K562 (cell line): ENCODE measurements around the gene ZNF30. TPM values are rescaled to one million over a fixed set of nuclear protein-coding genes. Genes with fewer than 3 reads are reported as not detected.

Source experiments
- ATAC-seq: fragments of 200-7000 bp; cut with Tn5 transposase; 3 replicates; pipeline ENCODE4 v1.9.1; 2020; ENCODE audit warnings: moderate library complexity
- BruUV-seq: library from RNA; stranded (reverse); fragments of 400-500 nt; replicated peaks from 2 replicates; lab custom pipeline; 2021; lab: Mats Ljungman, UMichigan
- CTCF ChIA-PET: fragments of 300-600 bp; formaldehyde crosslinking; extraction: SDS; loops from one replicate; lab custom pipeline; 2021; ENCODE audit warnings: low intra/inter-chr PET ratio; lab: Yijun Ruan, JAX
- POLR2A ChIA-PET: fragments of 300-600, 350-650 bp; sonication (Branson Sonifier 250); formaldehyde crosslinking; extraction: SDS; loops from one replicate; lab custom pipeline; 2021; ENCODE audit warnings: antibody characterized with exemption, inconsistent platforms; lab: Yijun Ruan, JAX
- DNase-seq, 4 experiments: peaks; one replicate each; pipeline versions ENCODE4 v3.0.0 to v3.0.0-alpha.2; 2011 to 2018; ENCODE audit warnings: low spot score in 3 of 4, mixed read lengths in 3 of 4; ENCODE audit errors: extremely low read depth in 1 of 4
- FAIRE-seq: peaks from 2 replicates; lab custom pipeline; 2011; peaks lifted over from hg19 to GRCh38; lab: Jason Lieb, UNC
- H2AFZ ChIP-seq: 2 replicates; pipeline ENCODE4 v1.6.0; 2011; ENCODE audit warnings: low read depth, low read length, control low read depth, inconsistent platforms
- H3K27ac ChIP-seq: fragments of 200-600 bp; 3 replicates; pipeline ENCODE4 v1.8.0; 2011; ENCODE audit warnings: low read depth, mild to moderate bottlenecking, control low read depth, inconsistent platforms, low read length, moderate library complexity, mixed read lengths; ENCODE audit errors: extremely low read depth
- H3K27me3 ChIP-seq, 2 experiments: fragments of 300-600 bp in 1 of 2; 2 replicates in 1 of 2; 3 replicates in 1 of 2; pipeline versions ENCODE4 v1.6.0 to v1.8.0; 2011; ENCODE audit warnings: inconsistent platforms in 2 of 2, low read length in 2 of 2, mild to moderate bottlenecking in 1 of 2, mixed read lengths in 1 of 2, moderate library complexity in 1 of 2; ENCODE audit not compliant: control insufficient read depth in 2 of 2, insufficient read depth in 2 of 2
- H3K36me3 ChIP-seq: fragments of 300-600 bp; 3 replicates; pipeline ENCODE4 v1.8.0; 2011; ENCODE audit warnings: mild to moderate bottlenecking, low read length, inconsistent platforms; ENCODE audit not compliant: control insufficient read depth, insufficient read depth
- H3K4me1 ChIP-seq, 2 experiments: fragments of 200-600 bp in 1 of 2; replicated peaks in 1 of 2; 2 replicates in 1 of 2; 3 replicates in 1 of 2; pipeline versions ENCODE4 v1.5.1 to v1.8.0; 2011; ENCODE audit warnings: inconsistent platforms in 2 of 2, low read length in 2 of 2, mild to moderate bottlenecking in 1 of 2, mixed read lengths in 1 of 2, moderate library complexity in 1 of 2; ENCODE audit not compliant: control insufficient read depth in 2 of 2, insufficient read depth in 2 of 2
- H3K4me2 ChIP-seq: 2 replicates; pipeline ENCODE4 v1.6.1; 2011; ENCODE audit warnings: low read length, control low read depth, inconsistent platforms, mixed read lengths; ENCODE audit not compliant: insufficient read depth
- H3K4me3 ChIP-seq: fragments of 200-600 bp; sonication (generic), shearing (Covaris generic); 2 replicates; pipeline ENCODE4 v1.5.1; 2016; ENCODE audit warnings: control low read depth, inconsistent platforms
- H3K79me2 ChIP-seq: fragments of 200-600 bp; 3 replicates; pipeline ENCODE4 v1.8.0; 2011; ENCODE audit warnings: low read length, inconsistent platforms; ENCODE audit not compliant: control insufficient read depth, insufficient read depth
- H3K9ac ChIP-seq, 2 experiments: 2 replicates each; pipeline versions ENCODE4 v1.6.0 to v1.6.1; 2011; ENCODE audit warnings: low read depth in 2 of 2, low read length in 2 of 2, control low read depth in 1 of 2, inconsistent platforms in 1 of 2, mild to moderate bottlenecking in 1 of 2, mixed read lengths in 1 of 2; ENCODE audit not compliant: insufficient read depth in 1 of 2
- H3K9me1 ChIP-seq: one replicate; pipeline ENCODE4 v1.6.0; 2011; ENCODE audit warnings: inconsistent platforms, mild to moderate bottlenecking, low read length, moderate library complexity; ENCODE audit not compliant: control insufficient read depth, insufficient read depth
- H3K9me3 ChIP-seq: replicated peaks from 2 replicates; pipeline ENCODE4 v1.5.1; 2011; ENCODE audit warnings: low read depth, low read length, inconsistent platforms; ENCODE audit not compliant: control insufficient read depth, insufficient read depth
- H4K20me1 ChIP-seq: replicated peaks from 2 replicates; pipeline ENCODE4 v1.6.1; 2011; ENCODE audit warnings: low read length, inconsistent platforms, mixed read lengths; ENCODE audit not compliant: control insufficient read depth, insufficient read depth
- CBX3 ChIP-seq, 2 experiments: IDR thresholded peaks; 1 replicate in 1 of 2; 2 replicates in 1 of 2; pipeline ENCODE4 v1.6.1; 2012; ENCODE audit warnings: inconsistent platforms in 2 of 2, low read length in 2 of 2, borderline replicate concordance in 1 of 2, control low read depth in 1 of 2
- MAFF ChIP-seq: IDR thresholded peaks from 2 replicates; pipeline ENCODE4 v1.6.1; 2012; ENCODE audit warnings: low read length, improper control_type of control experiment
- SMARCE1 ChIP-seq: fragments of 450-650 bp; IDR thresholded peaks from 2 replicates; pipeline ENCODE4 v1.7.1; 2016; ENCODE audit warnings: mild to moderate bottlenecking
- TBL1XR1 ChIP-seq, 2 experiments: IDR thresholded peaks; 2 replicates each; pipeline ENCODE4 v1.6.1; 2012; ENCODE audit warnings: improper control_type of control experiment in 2 of 2, low read length in 2 of 2, mild to moderate bottlenecking in 1 of 2
- TBP ChIP-seq: optimal IDR thresholded peaks from 2 replicates; pipeline ENCODE3; 2011; ENCODE audit warnings: low read depth, low read length, improper control_type of control experiment
- TRIM28 ChIP-seq: fragments of 450-650 bp; IDR thresholded peaks from 2 replicates; pipeline ENCODE4 v1.6.1; 2017
- WGBS: fragments of 100-300 bp; shearing (Covaris generic); methylation state at CpG from one replicate; pipeline ENCODE4 v1.1.6; 2016; ENCODE audit warnings: low coverage, mixed read lengths; ENCODE audit not compliant: insufficient coverage; ENCODE audit errors: missing lambda C conversion rate; 5-methylcytosine and 5-hydroxymethylcytosine counted together
- in situ Hi-C: fragments of 300-500 bp; cut with MboI; formaldehyde crosslinking; loops from 4 replicates; pipeline ENCODE4 v1.15.0; 2018; ENCODE audit warnings: inconsistent platforms, mixed read lengths
- intact Hi-C: fragments of 100-400 bp; cut with micrococcal nuclease; formaldehyde crosslinking; loops from 2 replicates; pipeline ENCODE4 v1.14.2; 2022
- polyA plus RNA-seq, 8 experiments: library from polyadenylated mRNA; depleted of rRNA in 4 of 8; stranded (reverse) in 5 of 8; unstranded in 3 of 8; fragments of >200 nt; fragmentation: Nextera tagmentation in 2 of 8; fragmentation: Illumina TruSeq in 1 of 8; extraction: Ambion mirVana in 2 of 8; extraction: Trizol in 1 of 8; gene quantifications; 2 replicates each; pipeline versions ENCODE4 v1.2.1 to v1.2.3, GENCODE V29; 2011 to 2014; ENCODE audit warnings: inconsistent platforms in 1 of 8, missing spikeins in 1 of 8
- total RNA-seq, 7 experiments: library from RNA; depleted of rRNA in 6 of 7; stranded (reverse); fragments of >200 nt in 6 of 7; fragmentation: Illumina TruSeq in 2 of 7; extraction: Trizol in 2 of 7; gene quantifications; 2 replicates each; pipeline versions ENCODE4 v1.2.1 to v1.2.3, GENCODE V29; 2011 to 2021; ENCODE audit warnings: low replicate concordance in 1 of 7
- TF ChIP-seq, protein P1 (sequence below): fragments of 450-650 bp; IDR thresholded peaks from 2 replicates; pipeline ENCODE4 v1.6.1; 2018; ENCODE audit warnings: mild to moderate bottlenecking, low read depth; ENCODE audit not compliant: partially characterized antibody
- TF ChIP-seq, protein P2 (sequence below): fragments of 450-650 bp; formaldehyde crosslinking; IDR thresholded peaks from 2 replicates; pipeline ENCODE4 v1.4.0; 2020; ENCODE audit warnings: mild to moderate bottlenecking

The ZNF30 gene
- total and polyA plus RNA-seq, 9 of the 15 experiments (the other 6 are each of a cell fraction or from before 2014, with no cell fraction given): 7.3 to 13.4 (median 10.6) TPM

DNA sequence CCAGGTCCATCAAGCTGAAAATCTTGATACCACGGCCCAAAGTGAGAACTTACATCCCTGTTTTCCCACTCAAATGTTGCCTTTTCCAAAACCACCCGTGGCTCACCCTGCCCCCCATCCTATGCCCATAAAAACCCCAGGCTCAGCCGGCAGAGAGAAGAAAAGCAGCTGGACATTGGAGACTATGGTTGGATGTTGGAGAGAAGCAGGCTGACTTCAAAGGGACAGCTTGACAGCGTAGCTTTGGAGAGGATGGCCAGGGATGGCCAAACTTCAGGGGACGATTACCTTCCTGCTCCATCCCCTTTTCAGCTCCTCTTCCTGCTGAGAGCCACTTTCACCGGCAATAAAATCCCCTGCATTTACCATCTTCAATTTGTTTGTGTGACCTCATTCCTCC is 40.8 kb downstream of the ZNF30 start:
- in situ Hi-C loops (no loop called here), intact Hi-C loops (no loop called here)
- ATAC-seq: no peak
- no peak for FAIRE-seq
- H2AFZ ChIP-seq: no peak overlapping the region
- H3K9me3 ChIP-seq: peaks cover 17% of the 10 kb centered on the region
- DNase-seq: no peak
- no peak overlapping the region for H3K4me3 ChIP-seq
- H3K9ac ChIP-seq: no peak overlapping the region
- POLR2A ChIA-PET: interaction anchor here (0.6 kb wide), 1 partner anchor 519 kb away, joined by 3 read pairs; no protein-coding TSS in a partner anchor
- TF ChIP-seq MAFF: no peak
- no peak for TF ChIP-seq SMARCE1
- TF ChIP-seq, protein P1, sequence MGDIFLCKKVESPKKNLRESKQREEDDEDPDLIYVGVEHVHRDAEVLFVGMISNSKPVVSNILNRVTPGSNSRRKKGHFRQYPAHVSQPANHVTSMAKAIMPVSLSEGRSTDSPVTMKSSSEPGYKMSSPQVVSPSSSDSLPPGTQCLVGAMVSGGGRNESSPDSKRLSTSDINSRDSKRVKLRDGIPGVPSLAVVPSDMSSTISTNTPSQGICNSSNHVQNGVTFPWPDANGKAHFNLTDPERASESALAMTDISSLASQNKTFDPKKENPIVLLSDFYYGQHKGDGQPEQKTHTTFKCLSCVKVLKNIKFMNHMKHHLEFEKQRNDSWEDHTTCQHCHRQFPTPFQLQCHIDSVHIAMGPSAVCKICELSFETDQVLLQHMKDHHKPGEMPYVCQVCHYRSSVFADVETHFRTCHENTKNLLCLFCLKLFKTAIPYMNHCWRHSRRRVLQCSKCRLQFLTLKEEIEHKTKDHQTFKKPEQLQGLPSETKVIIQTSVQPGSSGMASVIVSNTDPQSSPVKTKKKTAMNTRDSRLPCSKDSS: peak; percentile 56
- TF ChIP-seq, protein P2, sequence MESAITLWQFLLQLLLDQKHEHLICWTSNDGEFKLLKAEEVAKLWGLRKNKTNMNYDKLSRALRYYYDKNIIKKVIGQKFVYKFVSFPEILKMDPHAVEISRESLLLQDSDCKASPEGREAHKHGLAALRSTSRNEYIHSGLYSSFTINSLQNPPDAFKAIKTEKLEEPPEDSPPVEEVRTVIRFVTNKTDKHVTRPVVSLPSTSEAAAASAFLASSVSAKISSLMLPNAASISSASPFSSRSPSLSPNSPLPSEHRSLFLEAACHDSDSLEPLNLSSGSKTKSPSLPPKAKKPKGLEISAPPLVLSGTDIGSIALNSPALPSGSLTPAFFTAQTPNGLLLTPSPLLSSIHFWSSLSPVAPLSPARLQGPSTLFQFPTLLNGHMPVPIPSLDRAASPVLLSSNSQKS (CRISPR knock-in tag): no peak
- TF ChIP-seq TBL1XR1 (IDR thresholded peaks at IDR 0.05; ENCODE audit: low read length in 2 of 2): no peak
- peak; percentile 60; the same call in 1 of the 2 replicates for TF ChIP-seq TRIM28
- peak in 1 of 2 experiments; percentile 60; a peak in 1 of 3 replicates for TF ChIP-seq CBX3 (IDR thresholded peaks at IDR 0.05; ENCODE audit: borderline replicate concordance in 1 of 2, low read length in 2 of 2)
- TF ChIP-seq TBP: no peak
- TF ChIP-seq, all 486 proteins: peak for 3
- H3K4me2 ChIP-seq: no peak overlapping the region
- peaks cover 1 to 18% of the 10 kb centered on the region in 2 experiments; a peak in 4 of 5 replicates for H3K4me1 ChIP-seq
- no peaks in the 10 kb centered on the region for H3K36me3 ChIP-seq
- no peaks in the 10 kb centered on the region for H3K9me1 ChIP-seq
- peaks cover 15% of the 10 kb centered on the region for H3K79me2 ChIP-seq
- WGBS: 26% methylated on average over 6 of the region's 6 CpGs
- CTCF ChIA-PET: no interaction called here
- no peaks in the 10 kb centered on the region for H3K27me3 ChIP-seq
- BruUV-seq: no TSS peak
- no peaks in the 10 kb centered on the region for H4K20me1 ChIP-seq
- H3K27ac ChIP-seq: no peak overlapping the region
